OCI-LY7 (cell line): ENCODE data around the gene IL24. TPM values are rescaled to one million over a fixed set of nuclear protein-coding genes. Genes with fewer than 3 reads are reported as not detected.

ENCODE experiments used
- BruUV-seq: library from RNA; stranded (reverse); fragments of 400-500 nt; replicated peaks from 2 replicates; lab custom pipeline; 2021; lab: Mats Ljungman, UMichigan
- CTCF ChIA-PET: fragments of 300-600 bp; sonication (Branson Sonifier 250); formaldehyde crosslinking; loops from one replicate; lab custom pipeline; 2022; ENCODE audit warnings: antibody characterized with exemption; ENCODE audit not compliant: unreplicated experiment; lab: Charles Lee
- POLR2A ChIA-PET: fragments of 300-600 bp; sonication (Branson Sonifier 250); formaldehyde crosslinking; loops from one replicate; lab custom pipeline; 2022; ENCODE audit warnings: antibody characterized with exemption; lab: Charles Lee
- DNase-seq: peaks from one replicate; pipeline ENCODE4 v3.0.0-alpha.2; 2015; ENCODE audit warnings: low spot score
- H2AFZ ChIP-seq: fragments of 200-600 bp; sonication (generic), shearing (Covaris generic); 2 replicates; pipeline ENCODE4 v1.6.1; 2014; ENCODE audit warnings: mild to moderate bottlenecking, antibody characterized with exemption, low read length, moderate library complexity
- H3K27ac ChIP-seq: fragments of 200-600 bp; sonication (generic); 2 replicates; pipeline ENCODE4 v1.5.1; 2014; ENCODE audit warnings: mixed run types, low read depth, mild to moderate bottlenecking, moderate library complexity, low read length, inconsistent platforms; ENCODE audit not compliant: poor library complexity, severe bottlenecking
- H3K36me3 ChIP-seq: fragments of 200-600 bp; sonication (generic); 2 replicates; pipeline ENCODE4 v1.6.1; 2014; ENCODE audit warnings: mild to moderate bottlenecking, antibody characterized with exemption, low read length, moderate library complexity, mixed read lengths; ENCODE audit not compliant: insufficient read depth
- H3K4me1 ChIP-seq: fragments of 200-600 bp; sonication (generic); 2 replicates; pipeline ENCODE4 v1.5.1; 2014; ENCODE audit warnings: mild to moderate bottlenecking, low read length; ENCODE audit not compliant: insufficient read depth, poor library complexity, severe bottlenecking
- H3K4me2 ChIP-seq: fragments of 200-600 bp; sonication (generic); 2 replicates; pipeline ENCODE4 v1.6.1; 2014; ENCODE audit warnings: mild to moderate bottlenecking, low read length
- H3K4me3 ChIP-seq: fragments of 200-600 bp; sonication (generic); 2 replicates; pipeline ENCODE4 v1.5.1; 2014; ENCODE audit warnings: mild to moderate bottlenecking, low read depth, low read length; ENCODE audit not compliant: poor library complexity, severe bottlenecking
- H3K79me2 ChIP-seq: fragments of 200-600 bp; sonication (generic); 2 replicates; pipeline ENCODE4 v1.6.1; 2016; ENCODE audit warnings: low read depth, mild to moderate bottlenecking, low read length, moderate library complexity, mixed read lengths; ENCODE audit not compliant: insufficient read depth
- H3K9me2 ChIP-seq: fragments of 200-600 bp; sonication (generic); 2 replicates; pipeline ENCODE4 v1.6.1; 2016; ENCODE audit warnings: mild to moderate bottlenecking, low read length, mixed read lengths; ENCODE audit not compliant: insufficient read depth
- H3K9me3 ChIP-seq: fragments of 200-600 bp; sonication (generic); 2 replicates; pipeline ENCODE4 v1.6.1; 2014; ENCODE audit warnings: mild to moderate bottlenecking, mixed run types, low read length, mixed read lengths
- H4K20me1 ChIP-seq: fragments of 200-600 bp; sonication (generic); 2 replicates; pipeline ENCODE4 v1.6.1; 2014; ENCODE audit warnings: mild to moderate bottlenecking, antibody characterized with exemption, low read length, moderate library complexity, mixed read lengths; ENCODE audit not compliant: insufficient read depth
- CTCF ChIP-seq: fragments of 200-600 bp; sonication (generic); conservative IDR thresholded peaks from 2 replicates; pipeline ENCODE4 v1.5.1; 2014; ENCODE audit warnings: mild to moderate bottlenecking, antibody characterized with exemption, low read length, moderate library complexity, mixed read lengths
- EZH2phosphoT487 ChIP-seq: fragments of 200-600 bp; sonication (generic); IDR thresholded peaks from 2 replicates; pipeline ENCODE4 v1.6.1; 2018; ENCODE audit warnings: low read depth, borderline replicate concordance, mild to moderate bottlenecking, mixed run types, antibody characterized with exemption, low read length, moderate library complexity, mixed read lengths
- intact Hi-C: fragments of 100-400 bp; cut with micrococcal nuclease; formaldehyde crosslinking; loops from one replicate; pipeline ENCODE4 v1.10.0; 2022; ENCODE audit not compliant: unreplicated experiment
- total RNA-seq, 2 experiments: library from RNA; depleted of rRNA in 1 of 2; stranded (reverse); fragments of >200 nt in 1 of 2; shearing (Covaris generic) in 1 of 2; gene quantifications; 2 replicates each; pipeline ENCODE4 v1.2.3, GENCODE V29; 2014 to 2022

The IL24 gene
- total RNA-seq, 2 experiments from 2014 or later = not detected

GRCh38 chr1:206953126-206953525 lies 55.9 kb downstream of the IL24 start:
- CTCF ChIA-PET = no interaction called here
- H3K79me2 ChIP-seq = no peaks in the 10 kb centered on the region
- no peak overlapping the region for H2AFZ ChIP-seq
- TF ChIP-seq EZH2phosphoT487 (no peak), CTCF (no peak)
- H3K4me1 ChIP-seq = no peaks in the 10 kb centered on the region
- no peak overlapping the region for H3K4me3 ChIP-seq
- no peak overlapping the region for H3K4me2 ChIP-seq
- POLR2A ChIA-PET = interaction anchor here (0.6 to 1.1 kb wide), 3 partner anchors 25 to 165 kb away, joined by 3 to 4 read pairs (median 3); no protein-coding TSS in a partner anchor
- intact Hi-C loops = no loop called here
- H3K9me2 ChIP-seq = no peaks in the 10 kb centered on the region
- no peaks in the 10 kb centered on the region for H3K9me3 ChIP-seq
- H3K36me3 ChIP-seq = no peaks in the 10 kb centered on the region
- no peak overlapping the region for H3K27ac ChIP-seq
- no TSS peak for BruUV-seq
- H4K20me1 ChIP-seq = no peaks in the 10 kb centered on the region
- DNase-seq = no peak

- no peak for DNase-seq
- CTCF ChIA-PET = no interaction called here
- no peak overlapping the region for H3K4me2 ChIP-seq
Observed at GRCh38 chr1:206953626-206954025, 56.4 kb downstream of the IL24 start.

More at GRCh38 chr1:206953626-206954025, 56.4 kb downstream of the IL24 start:
- TF ChIP-seq EZH2phosphoT487 (no peak), CTCF (no peak)
- BruUV-seq = no TSS peak
- no peak overlapping the region for H3K4me3 ChIP-seq
- no peaks in the 10 kb centered on the region for H3K79me2 ChIP-seq
- intact Hi-C loops = no loop called here
- H3K27ac ChIP-seq = no peak overlapping the region
- no peaks in the 10 kb centered on the region for H3K9me3 ChIP-seq
- no peak overlapping the region for H2AFZ ChIP-seq
- POLR2A ChIA-PET = interaction anchor here (1.1 kb wide), 1 partner anchor 25 kb away, joined by 3 read pairs; no protein-coding TSS in a partner anchor
- no peaks in the 10 kb centered on the region for H3K4me1 ChIP-seq
- no peaks in the 10 kb centered on the region for H4K20me1 ChIP-seq
- no peaks in the 10 kb centered on the region for H3K9me2 ChIP-seq
- H3K36me3 ChIP-seq = no peaks in the 10 kb centered on the region

Other genes starting within 250 kb of the IL24 start
- gene MAPKAPK2, start 212.5 kb upstream of the IL24 start, total RNA-seq (2014; rRNA removed; shearing (Covaris generic)) = 14.5 and 16.3 TPM in 2 replicates
- 39.9 and 46.5 TPM in 2 replicates for gene MAPKAPK2, start 212.5 kb upstream of the IL24 start, total RNA-seq (2022)
- gene IL19, start 126.7 kb upstream of the IL24 start, total RNA-seq (2014; rRNA removed; shearing (Covaris generic)) = not detected in 2 replicates
- not detected in 2 replicates for gene IL19, start 126.7 kb upstream of the IL24 start, total RNA-seq (2022)
- not detected in 2 replicates for gene IL10, start 124.9 kb upstream of the IL24 start, total RNA-seq (2014; rRNA removed; shearing (Covaris generic))
- gene IL10, start 124.9 kb upstream of the IL24 start, total RNA-seq (2022) = not detected in 2 replicates
- not detected in 2 replicates for gene IL20, start 31.8 kb upstream of the IL24 start, total RNA-seq (2014; rRNA removed; shearing (Covaris generic))
- gene IL20, start 31.8 kb upstream of the IL24 start, total RNA-seq (2022) = not detected in 2 replicates
- gene FCMR, start 24.5 kb downstream of the IL24 start, total RNA-seq (2014; rRNA removed; shearing (Covaris generic)) = 3.2 and 5.2 TPM in 2 replicates
- gene FCMR, start 24.5 kb downstream of the IL24 start, total RNA-seq (2022) = 9.2 and 10.6 TPM in 2 replicates
- gene PIGR, start 49.0 kb downstream of the IL24 start, total RNA-seq (2014; rRNA removed; shearing (Covaris generic)) = 0.03 TPM in 1 of 2 replicates, not detected in the other
- 0.17 TPM in 1 of 2 replicates, not detected in the other for gene PIGR, start 49.0 kb downstream of the IL24 start, total RNA-seq (2022)
- not detected in 2 replicates for gene FCAMR, start 73.0 kb downstream of the IL24 start, total RNA-seq (2014; rRNA removed; shearing (Covaris generic))
- not detected in 2 replicates for gene FCAMR, start 73.0 kb downstream of the IL24 start, total RNA-seq (2022)
- gene C1orf116, start 135.3 kb downstream of the IL24 start, total RNA-seq (2014; rRNA removed; shearing (Covaris generic)) = not detected in 2 replicates
- not detected in 2 replicates for gene C1orf116, start 135.3 kb downstream of the IL24 start, total RNA-seq (2022)
- 13.1 and 16.2 TPM in 2 replicates for gene YOD1, start 153.8 kb downstream of the IL24 start, total RNA-seq (2014; rRNA removed; shearing (Covaris generic))
- 16.5 and 17.4 TPM in 2 replicates for gene YOD1, start 153.8 kb downstream of the IL24 start, total RNA-seq (2022)
- 8.8 and 9.8 TPM in 2 replicates for gene PFKFB2, start 155.8 kb downstream of the IL24 start, total RNA-seq (2014; rRNA removed; shearing (Covaris generic))
- 13.1 and 14.4 TPM in 2 replicates for gene PFKFB2, start 155.8 kb downstream of the IL24 start, total RNA-seq (2022)
- not detected in 2 replicates for gene C4BPB, start 191.4 kb downstream of the IL24 start, total RNA-seq (2014; rRNA removed; shearing (Covaris generic))
- not detected in 2 replicates for gene C4BPB, start 191.4 kb downstream of the IL24 start, total RNA-seq (2022)
- gene C4BPA, start 206.8 kb downstream of the IL24 start, total RNA-seq (2014; rRNA removed; shearing (Covaris generic)) = not detected in 2 replicates
- gene C4BPA, start 206.8 kb downstream of the IL24 start, total RNA-seq (2022) = not detected in 2 replicates